GM23248 (cell line): Measurements from ENCODE around the gene KCNQ2. TPM values are rescaled to one million over a fixed set of nuclear protein-coding genes. Genes with fewer than 3 reads are reported as not detected.

Experiments
- DNase-seq: peaks from one replicate; pipeline ENCODE4 v3.0.0-alpha.2; 2015
- H2AFZ ChIP-seq: fragments of 200-600 bp; sonication (generic); 2 replicates; pipeline ENCODE4 v1.6.1; 2016; ENCODE audit warnings: antibody characterized with exemption
- H3F3A ChIP-seq: fragments of 200-600 bp; sonication (generic); 2 replicates; pipeline ENCODE4 v1.6.1; 2016; ENCODE audit warnings: mild to moderate bottlenecking, antibody characterized with exemption, mixed run types; ENCODE audit not compliant: insufficient read depth
- H3K27ac ChIP-seq: fragments of 200-600 bp; sonication (generic); 2 replicates; pipeline ENCODE4 v1.5.1; 2016; ENCODE audit warnings: mild to moderate bottlenecking
- H3K27me3 ChIP-seq: fragments of 200-600 bp; sonication (generic); replicated peaks from 2 replicates; pipeline ENCODE4 v1.6.1; 2016; ENCODE audit warnings: mild to moderate bottlenecking; ENCODE audit not compliant: insufficient read depth
- H3K36me3 ChIP-seq: fragments of 200-600 bp; sonication (generic); 2 replicates; pipeline ENCODE4 v1.6.1; 2016; ENCODE audit warnings: low read depth, mild to moderate bottlenecking
- H3K4me1 ChIP-seq: fragments of 200-600 bp; sonication (generic); 2 replicates; pipeline ENCODE4 v1.6.1; 2016; ENCODE audit warnings: mild to moderate bottlenecking; ENCODE audit not compliant: insufficient read depth
- H3K4me2 ChIP-seq: fragments of 200-600 bp; sonication (generic); one replicate; pipeline ENCODE4 v1.6.1; 2016; ENCODE audit warnings: mild to moderate bottlenecking; ENCODE audit not compliant: unreplicated experiment
- H3K4me3 ChIP-seq: fragments of 200-600 bp; sonication (generic); 2 replicates; pipeline ENCODE4 v1.5.1; 2016; ENCODE audit warnings: mild to moderate bottlenecking
- H3K79me2 ChIP-seq: fragments of 200-600 bp; sonication (generic); 2 replicates; pipeline ENCODE4 v1.6.1; 2016; ENCODE audit warnings: mild to moderate bottlenecking; ENCODE audit not compliant: insufficient read depth
- H3K9ac ChIP-seq: fragments of 200-600 bp; sonication (generic); 2 replicates; pipeline ENCODE4 v1.6.1; 2016; ENCODE audit warnings: mild to moderate bottlenecking
- H3K9me2 ChIP-seq: fragments of 200-600 bp; sonication (generic); 2 replicates; pipeline ENCODE4 v1.6.1; 2016; ENCODE audit warnings: mixed run types, mild to moderate bottlenecking, moderate library complexity; ENCODE audit not compliant: insufficient read depth
- H3K9me3 ChIP-seq: fragments of 200-600 bp; sonication (generic); one replicate; pipeline ENCODE4 v1.6.1; 2017; ENCODE audit warnings: low read depth
- H4K20me1 ChIP-seq: fragments of 200-600 bp; sonication (generic); 2 replicates; pipeline ENCODE4 v1.6.0; 2016; ENCODE audit not compliant: insufficient read depth
- EZH2 ChIP-seq: fragments of 200-600 bp; sonication (generic); IDR thresholded peaks from 2 replicates; pipeline ENCODE4 v1.6.1; 2018; ENCODE audit warnings: antibody characterized with exemption, mild to moderate bottlenecking; ENCODE audit not compliant: insufficient read depth, poor library complexity, severe bottlenecking
- EZH2phosphoT487 ChIP-seq: fragments of 200-600 bp; sonication (generic); IDR thresholded peaks from 2 replicates; pipeline ENCODE4 v1.6.1; 2018; ENCODE audit warnings: antibody characterized with exemption, moderate library complexity, mild to moderate bottlenecking, low read depth; ENCODE audit not compliant: insufficient read depth
- WGBS, 2 experiments: methylation state at CpG; one replicate each; pipeline ENCODE4 v1.1.6; 2015 to 2017; ENCODE audit warnings: low lambda C conversion rate in 2 of 2, low coverage in 1 of 2; ENCODE audit errors: missing lambda C conversion rate in 2 of 2; 5-methylcytosine and 5-hydroxymethylcytosine counted together
- in situ Hi-C: fragments of 300-500 bp; cut with MboI; formaldehyde crosslinking; loops from 2 replicates; pipeline ENCODE4 v1.15.0; 2020
- polyA plus RNA-seq: library from polyadenylated mRNA; unstranded; fragments of >200 nt; fragmentation: Nextera tagmentation; extraction: Ambion mirVana; gene quantifications from 2 replicates; pipeline ENCODE4 v1.2.1, GENCODE V29; 2016
- total RNA-seq: library from RNA; depleted of rRNA; stranded (reverse); fragments of >200 nt; shearing (Covaris generic); gene quantifications from 2 replicates; pipeline ENCODE4 v1.2.3, GENCODE V29; 2014

Gene KCNQ2
- total and polyA plus RNA-seq, 2 experiments from 2014 or later = 0.38 TPM; not detected in 1

DNA sequence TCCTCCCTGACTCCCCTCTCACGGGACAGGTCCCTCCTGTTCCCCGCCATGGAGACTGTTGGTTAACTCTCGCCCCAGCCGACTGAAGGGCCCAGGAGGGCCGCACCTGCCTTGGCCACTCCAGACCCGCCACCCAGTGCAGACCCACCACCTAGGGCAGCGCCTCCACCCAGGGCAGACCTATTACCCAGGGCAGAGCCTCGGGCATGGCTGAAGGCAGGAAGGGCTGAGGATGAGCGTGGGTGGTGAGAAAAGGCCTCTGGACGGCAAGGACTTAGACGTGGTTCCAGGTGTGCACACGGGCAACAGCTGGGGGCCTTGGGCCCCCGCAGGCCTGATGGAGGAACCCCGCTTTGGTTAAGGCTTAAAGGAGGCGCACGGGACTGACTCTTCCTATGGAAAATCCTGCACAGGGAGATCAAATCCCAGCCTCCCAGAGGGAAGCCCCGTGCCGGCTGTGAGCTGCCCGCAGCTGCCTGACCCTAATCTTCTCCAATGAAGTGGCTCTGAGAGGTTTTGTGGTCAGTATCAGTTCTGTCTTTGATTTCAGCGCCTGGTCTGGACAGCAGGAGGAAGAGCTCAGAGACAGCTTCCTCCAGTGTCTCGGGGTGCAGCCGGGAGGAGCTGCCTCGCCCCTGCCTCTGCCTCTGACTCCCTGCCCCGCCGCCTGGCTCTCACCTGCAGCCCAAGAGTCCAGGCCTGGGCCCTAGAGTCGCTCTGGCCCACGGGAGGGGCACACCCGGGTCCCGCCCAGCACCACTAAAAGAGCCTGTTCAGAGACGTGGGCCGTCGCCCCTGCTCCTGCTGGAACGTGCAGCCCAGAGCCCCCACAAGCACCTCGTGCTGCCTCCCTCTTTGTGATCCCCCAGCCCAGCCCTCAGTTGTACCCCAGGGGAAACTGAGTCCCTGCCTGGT is 99.2 kb downstream of the KCNQ2 start:
- H2AFZ ChIP-seq = no peak overlapping the region
- no peaks in the 10 kb centered on the region for H4K20me1 ChIP-seq
- no peaks in the 10 kb centered on the region for H3K4me1 ChIP-seq
- H3K4me2 ChIP-seq = no peak overlapping the region
- no peaks in the 10 kb centered on the region for H3K79me2 ChIP-seq
- DNase-seq = no peak
- WGBS, 2 experiments = 35% methylated on average over 33 to 34 of the region's 34 CpGs
- H3K27ac ChIP-seq = no peak overlapping the region
- H3K9ac ChIP-seq = no peak overlapping the region
- H3K9me3 ChIP-seq = no peaks in the 10 kb centered on the region
- H3K27me3 ChIP-seq = peaks cover 36% of the 10 kb centered on the region
- no peaks in the 10 kb centered on the region for H3K36me3 ChIP-seq
- no peaks in the 10 kb centered on the region for H3F3A ChIP-seq
- H3K9me2 ChIP-seq = no peaks in the 10 kb centered on the region
- H3K4me3 ChIP-seq = no peak overlapping the region
- TF ChIP-seq EZH2phosphoT487 (no peak), EZH2 (no peak)
- in situ Hi-C loops = no loop called here

DNA sequence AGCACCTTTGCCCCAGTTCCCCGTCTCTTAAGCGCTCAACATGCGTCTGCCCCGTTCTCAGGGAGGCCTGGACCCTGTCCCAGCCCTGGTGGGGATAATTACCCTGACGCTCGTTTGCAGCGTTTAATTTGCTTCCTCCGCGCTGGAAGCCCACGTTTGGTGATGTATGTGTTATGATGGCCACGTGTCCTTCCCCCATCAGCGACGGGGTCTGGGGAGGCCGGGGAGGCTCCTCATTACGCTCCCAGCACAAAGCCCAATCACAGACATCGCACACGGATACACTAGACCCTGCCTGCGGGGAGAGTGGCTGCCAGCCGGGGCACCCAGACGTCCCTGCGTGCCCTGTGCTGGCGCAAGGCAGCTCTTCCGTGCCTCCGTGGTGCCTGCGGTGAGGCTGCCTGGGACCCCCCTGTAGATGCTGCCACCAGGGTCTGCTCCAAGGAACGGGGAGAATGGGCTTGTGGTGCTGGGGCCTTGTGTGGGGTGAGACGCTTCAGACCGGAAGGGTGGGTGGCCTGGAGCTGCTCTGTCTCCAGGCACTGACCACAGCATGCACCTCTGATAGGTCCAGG is 101.1 kb downstream of the KCNQ2 start:
- H3K27me3 ChIP-seq = peaks cover 26% of the 10 kb centered on the region
- no peaks in the 10 kb centered on the region for H3K79me2 ChIP-seq
- WGBS, 2 experiments = 25 to 27% methylated on average over 28 of the region's 28 CpGs
- in situ Hi-C loops = no loop called here
- H3K36me3 ChIP-seq = no peaks in the 10 kb centered on the region
- no peaks in the 10 kb centered on the region for H3K9me3 ChIP-seq
- no peak overlapping the region for H2AFZ ChIP-seq
- TF ChIP-seq EZH2 = no peak
- TF ChIP-seq EZH2phosphoT487 = no peak
- DNase-seq = no peak
- no peaks in the 10 kb centered on the region for H3K9me2 ChIP-seq
- H3K27ac ChIP-seq = no peak overlapping the region
- no peak overlapping the region for H3K9ac ChIP-seq
- no peaks in the 10 kb centered on the region for H3K4me1 ChIP-seq
- no peaks in the 10 kb centered on the region for H4K20me1 ChIP-seq
- H3K4me3 ChIP-seq = no peak overlapping the region
- no peak overlapping the region for H3K4me2 ChIP-seq
- H3F3A ChIP-seq = no peaks in the 10 kb centered on the region

DNA sequence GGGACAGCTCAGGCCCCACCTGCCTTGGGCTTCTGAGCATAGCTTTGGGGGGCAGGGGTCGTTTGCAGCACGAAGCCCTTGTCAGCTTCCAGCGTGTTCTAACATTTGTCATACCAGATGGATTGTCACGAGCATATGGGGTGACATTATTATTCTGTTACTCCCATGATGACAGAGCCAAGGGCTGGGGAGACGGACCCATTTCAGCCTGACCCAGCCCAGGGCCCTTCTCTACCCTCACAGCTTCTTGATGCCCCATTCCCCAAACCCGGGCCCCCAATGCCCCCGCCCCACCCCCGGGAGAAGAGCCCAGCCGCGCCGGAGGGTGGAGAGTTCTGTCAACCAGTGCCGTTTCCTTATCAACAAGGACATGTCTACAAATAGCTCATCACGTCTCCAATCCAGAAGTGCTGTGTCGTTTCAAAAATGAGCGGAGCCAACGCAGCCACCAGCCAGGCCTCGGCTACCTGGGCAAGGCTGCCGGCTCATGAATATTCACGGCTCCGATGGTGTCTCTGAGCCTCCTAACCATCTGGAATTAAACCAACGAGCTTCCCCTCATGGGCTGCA is 101.8 kb downstream of the KCNQ2 start:
- H3F3A ChIP-seq = no peaks in the 10 kb centered on the region
- H3K27ac ChIP-seq = no peak overlapping the region
- H3K4me2 ChIP-seq = no peak overlapping the region
- no peak overlapping the region for H3K4me3 ChIP-seq
- H3K9me2 ChIP-seq = no peaks in the 10 kb centered on the region
- H2AFZ ChIP-seq = no peak overlapping the region
- H3K9me3 ChIP-seq = no peaks in the 10 kb centered on the region
- DNase-seq = no peak
- H3K27me3 ChIP-seq = peaks cover 26% of the 10 kb centered on the region
- in situ Hi-C loops = no loop called here
- no peak overlapping the region for H3K9ac ChIP-seq
- no peaks in the 10 kb centered on the region for H4K20me1 ChIP-seq
- H3K4me1 ChIP-seq = no peaks in the 10 kb centered on the region
- WGBS, 2 experiments = 3 to 4% methylated on average over 19 to 21 of the region's 21 CpGs
- no peaks in the 10 kb centered on the region for H3K36me3 ChIP-seq
- TF ChIP-seq EZH2phosphoT487 (no peak), EZH2 (no peak)
- no peaks in the 10 kb centered on the region for H3K79me2 ChIP-seq

DNA sequence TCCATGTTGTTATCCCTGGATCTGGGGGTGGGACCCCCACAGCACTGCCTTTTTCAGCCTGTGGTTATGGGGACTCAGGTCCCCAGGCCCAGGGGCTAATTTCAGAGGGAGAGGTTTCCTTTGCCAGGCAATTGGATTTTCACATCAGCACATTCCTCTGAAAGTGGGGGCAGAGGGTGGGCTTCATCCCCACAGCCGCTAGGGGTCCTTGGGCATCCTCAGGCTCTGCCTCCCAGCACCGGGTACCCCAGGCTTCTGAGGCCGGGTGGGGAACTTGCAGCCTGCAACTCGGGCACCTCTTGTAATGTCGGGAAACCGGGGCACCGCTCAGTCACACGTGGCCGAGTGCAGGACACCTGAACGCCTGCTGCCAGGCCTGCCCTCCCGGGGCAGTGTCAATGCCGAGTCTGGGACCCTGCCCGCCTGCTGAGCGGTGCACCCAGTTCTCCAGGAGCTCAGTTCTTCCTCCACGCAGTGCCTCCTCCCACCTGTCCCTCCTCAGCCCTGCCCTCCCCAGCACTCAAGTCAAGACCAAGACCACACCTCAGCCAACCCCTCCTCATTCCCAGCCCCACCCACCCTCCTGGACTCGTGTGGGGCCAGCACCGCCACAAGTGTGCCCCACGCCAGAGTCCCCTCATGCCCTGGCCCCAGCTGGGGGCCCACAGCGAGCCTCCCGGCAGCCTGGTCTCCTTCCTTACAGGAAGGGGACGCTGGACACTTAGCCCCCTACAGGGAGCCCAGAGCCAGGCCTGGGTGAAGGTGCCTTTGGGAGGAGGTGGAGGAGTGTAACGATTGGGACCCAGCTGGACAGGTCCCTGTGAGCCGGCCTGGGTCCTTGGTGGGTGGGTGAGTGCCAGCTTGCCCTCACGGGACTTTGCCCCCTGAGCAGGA is 102.5 kb downstream of the KCNQ2 start:
- Histone ChIP-seq H3K9ac (no peak overlapping the region), H3K79me2 (no peaks in the 10 kb centered on the region), H4K20me1 (no peaks in the 10 kb centered on the region), H3K4me1 (no peaks in the 10 kb centered on the region), H3F3A (no peaks in the 10 kb centered on the region), H3K9me3 (no peaks in the 10 kb centered on the region), H3K27me3 (peaks cover 23% of the 10 kb centered on the region), H3K4me3 (no peak overlapping the region), H3K36me3 (no peaks in the 10 kb centered on the region), H3K4me2 (no peak overlapping the region), H2AFZ (no peak overlapping the region), H3K9me2 (no peaks in the 10 kb centered on the region), H3K27ac (no peak overlapping the region)
- no peak for DNase-seq
- 36 to 40% methylated on average over 21 to 24 of the region's 24 CpGs for WGBS, 2 experiments
- TF ChIP-seq EZH2 (no peak), EZH2phosphoT487 (no peak)
- in situ Hi-C loops = no loop called here
